Activated T-helper 1 cell treated with anti-CD3 and anti-CD28 coated beads, Interleukin-12 subunit alpha, Interleukin-12 subunit beta, Interleukin-2, Interleukin-4 antibody, amounts not matched to agents 30 ng/mL and 10 ng/mL and 1 ng/mL, durations not matched to agents 14 hours and 24 hours and 36 hours (primary cell): ENCODE measurements around the gene PKDREJ. TPM values are rescaled to one million over a fixed set of nuclear protein-coding genes. Genes with fewer than 3 reads are reported as not detected.

Source experiments
- DNase-seq: peaks from one replicate; pipeline ENCODE4 v3.0.0; 2021; ENCODE audit warnings: low spot score
- H3K27ac Mint-ChIP-seq: one replicate; pipeline ENCODE4 v1.8.0; 2021; ENCODE audit warnings: mild to moderate bottlenecking, mixed read lengths
- H3K27me3 Mint-ChIP-seq: one replicate; pipeline ENCODE4 v1.8.0; 2022; ENCODE audit warnings: mild to moderate bottlenecking, moderate library complexity, mixed read lengths; ENCODE audit not compliant: insufficient read depth
- H3K36me3 Mint-ChIP-seq: one replicate; pipeline ENCODE4 v1.8.0; 2021; ENCODE audit warnings: low read depth, mixed read lengths
- H3K4me1 Mint-ChIP-seq: one replicate; pipeline ENCODE4 v1.8.0; 2021; ENCODE audit warnings: low read depth, mixed read lengths
- H3K4me3 Mint-ChIP-seq: one replicate; pipeline ENCODE4 v1.8.0; 2021; ENCODE audit warnings: mild to moderate bottlenecking, moderate library complexity, mixed read lengths
- H3K9me3 Mint-ChIP-seq: one replicate; pipeline ENCODE4 v1.8.0; 2021; ENCODE audit warnings: mixed read lengths
- intact Hi-C: fragments of 100-400 bp; cut with micrococcal nuclease; formaldehyde crosslinking; loops from one replicate; pipeline ENCODE4 v1.15.1; 2024
- total RNA-seq: library from RNA; stranded (reverse); gene quantifications from 2 replicates; pipeline ENCODE4 v1.2.3, GENCODE V29; 2022

PKDREJ gene
- total RNA-seq, 1 donor from 2014 or later: 0.03 TPM

- Mint-ChIP-seq H3K27me3 (no peaks in the 10 kb centered on the region), H3K4me1 (peaks cover 32% of the 10 kb centered on the region), H3K27ac (peak overlapping the region; percentile 34), H3K4me3 (peak overlapping the region; percentile 7), H3K9me3 (no peaks in the 10 kb centered on the region), H3K36me3 (peaks cover 23% of the 10 kb centered on the region)
- intact Hi-C loops: no loop called here
- DNase-seq: no peak
These were observed 30.6 kb upstream of the PKDREJ start for GRCh38 chr22:46293577-46294260.

GRCh38 chr22:46292732-46293131 lies 29.6 kb upstream of the PKDREJ start:
- Mint-ChIP-seq H3K27ac (no peak overlapping the region), H3K27me3 (no peaks in the 10 kb centered on the region), H3K9me3 (no peaks in the 10 kb centered on the region), H3K4me1 (peaks cover 33% of the 10 kb centered on the region), H3K36me3 (peaks cover 22% of the 10 kb centered on the region), H3K4me3 (no peak overlapping the region)
- intact Hi-C loops: no loop called here
- DNase-seq: no peak

GRCh38 chr22:46292173-46292572 lies 29.0 kb upstream of the PKDREJ start:
- Mint-ChIP-seq H3K27ac (no peak overlapping the region), H3K36me3 (peaks cover 28% of the 10 kb centered on the region), H3K27me3 (no peaks in the 10 kb centered on the region), H3K4me1 (peaks cover 33% of the 10 kb centered on the region), H3K4me3 (no peak overlapping the region), H3K9me3 (no peaks in the 10 kb centered on the region)
- no peak for DNase-seq
- intact Hi-C loops: no loop called here

- DNase-seq: no peak
- no peaks in the 10 kb centered on the region for H3K9me3 Mint-ChIP-seq
- no peaks in the 10 kb centered on the region for H3K27me3 Mint-ChIP-seq
- intact Hi-C loops: no loop called here
- H3K4me1 Mint-ChIP-seq: peaks cover 26% of the 10 kb centered on the region
- H3K27ac Mint-ChIP-seq: no peak overlapping the region
- peaks cover 26% of the 10 kb centered on the region for H3K36me3 Mint-ChIP-seq
- H3K4me3 Mint-ChIP-seq: no peak overlapping the region
These were observed 28.0 kb upstream of the PKDREJ start for GRCh38 chr22:46290843-46291785.

GRCh38 chr22:46290121-46290842 lies 27.1 kb upstream of the PKDREJ start:
- H3K27me3 Mint-ChIP-seq: no peaks in the 10 kb centered on the region
- H3K4me3 Mint-ChIP-seq: no peak overlapping the region
- intact Hi-C loops: no loop called here
- peaks cover 29% of the 10 kb centered on the region for H3K36me3 Mint-ChIP-seq
- H3K27ac Mint-ChIP-seq: peak overlapping the region; percentile 20
- no peaks in the 10 kb centered on the region for H3K9me3 Mint-ChIP-seq
- peaks cover 18% of the 10 kb centered on the region for H3K4me1 Mint-ChIP-seq
- no peak for DNase-seq

- H3K27ac Mint-ChIP-seq: no peak overlapping the region
- no peaks in the 10 kb centered on the region for H3K9me3 Mint-ChIP-seq
- H3K36me3 Mint-ChIP-seq: peaks cover 31% of the 10 kb centered on the region
- intact Hi-C loops: no loop called here
- H3K27me3 Mint-ChIP-seq: no peaks in the 10 kb centered on the region
- H3K4me1 Mint-ChIP-seq: peaks cover 12% of the 10 kb centered on the region
- no peak for DNase-seq
- no peak overlapping the region for H3K4me3 Mint-ChIP-seq
These were observed 26.2 kb upstream of the PKDREJ start for GRCh38 chr22:46289244-46289891.

- Mint-ChIP-seq H3K4me1 (peaks cover 12% of the 10 kb centered on the region), H3K36me3 (peaks cover 36% of the 10 kb centered on the region), H3K4me3 (no peak overlapping the region), H3K27ac (no peak overlapping the region), H3K27me3 (no peaks in the 10 kb centered on the region), H3K9me3 (no peaks in the 10 kb centered on the region)
- intact Hi-C loops: no loop called here
- no peak for DNase-seq
These were observed 25.7 kb upstream of the PKDREJ start for GRCh38 chr22:46288846-46289243.

GRCh38 chr22:46287873-46288751 lies 25.0 kb upstream of the PKDREJ start:
- H3K4me1 Mint-ChIP-seq: peaks cover 12% of the 10 kb centered on the region
- no peaks in the 10 kb centered on the region for H3K27me3 Mint-ChIP-seq

GRCh38 chr22:46286941-46287872 lies 24.1 kb upstream of the PKDREJ start:
- peaks cover 26% of the 10 kb centered on the region for H3K36me3 Mint-ChIP-seq
- H3K9me3 Mint-ChIP-seq: no peaks in the 10 kb centered on the region
- H3K27ac Mint-ChIP-seq: peak overlapping the region; percentile 73
- H3K4me3 Mint-ChIP-seq: peak overlapping the region; percentile 79
- H3K27me3 Mint-ChIP-seq: no peaks in the 10 kb centered on the region
- intact Hi-C loops: no loop called here
- H3K4me1 Mint-ChIP-seq: peaks cover 12% of the 10 kb centered on the region
- no peak for DNase-seq

More at GRCh38 chr22:46287873-46288751, 25.0 kb upstream of the PKDREJ start:
- Mint-ChIP-seq H3K36me3 (peaks cover 33% of the 10 kb centered on the region), H3K9me3 (no peaks in the 10 kb centered on the region), H3K4me3 (peak overlapping the region; percentile 79), H3K27ac (peak overlapping the region; percentile 73)
- intact Hi-C loops: no loop called here
- peak; percentile 15 for DNase-seq

- Mint-ChIP-seq H3K27ac (no peak overlapping the region), H3K9me3 (no peaks in the 10 kb centered on the region), H3K4me1 (peaks cover 12% of the 10 kb centered on the region), H3K4me3 (no peak overlapping the region), H3K36me3 (peaks cover 28% of the 10 kb centered on the region), H3K27me3 (no peaks in the 10 kb centered on the region)
- intact Hi-C loops: no loop called here
- no peak for DNase-seq
These were observed 22.9 kb upstream of the PKDREJ start for GRCh38 chr22:46286006-46286405.
